HG03159 (cell line): ENCODE measurements around the gene HIC2.
A peak's percentile ranks its signal among the peaks of the same experiment; 100 is the strongest.
"Not testable (repeated sequence)": the region's sequence is repeated elsewhere in the genome, so short reads cannot be mapped to it uniquely, and the experiment has no call there.

Source experiments
- ATAC-seq: cut with Tn5 transposase; IDR thresholded peaks from one replicate; pipeline ENCODE4 v1.9.1; 2021; ENCODE audit warnings: mild to moderate bottlenecking, moderate library complexity; ENCODE audit not compliant: unreplicated experiment

Gene HIC2

GRCh38 chr22:21417227-21417746 lies at the start of gene HIC2:
Gene HIC2, plus strand, starts transcription at chr22:21417371. Its CDS starts 25,461 bp downstream, at chr22:21442832.
- ATAC-seq = peak; percentile 73

GRCh38 chr22:21368603-21369310 lies 48.4 kb upstream of the HIC2 start:
- ATAC-seq = not testable (repeated sequence)

- ATAC-seq = not testable (repeated sequence)
These were observed 41.3 kb upstream of the HIC2 start for GRCh38 chr22:21375880-21376279.

GRCh38 chr22:21383701-21384467 lies 33.3 kb upstream of the HIC2 start, which contains the start of gene RIMBP3B:
Gene RIMBP3B, plus strand, starts transcription at chr22:21383751. Its CDS starts 108 bp downstream, at chr22:21383859.
- ATAC-seq = peak; percentile 62

GRCh38 chr22:21384468-21385357 lies 32.5 kb upstream of the HIC2 start:
- peak; percentile 29 for ATAC-seq

- ATAC-seq = not testable (repeated sequence)
These were observed 27.7 kb upstream of the HIC2 start for GRCh38 chr22:21389480-21389879.

- not testable (repeated sequence) for ATAC-seq
These were observed 27.2 kb upstream of the HIC2 start for GRCh38 chr22:21390013-21390412.

- ATAC-seq = not testable (repeated sequence)
These were observed 22.6 kb upstream of the HIC2 start for GRCh38 chr22:21394613-21395012.

- ATAC-seq = not testable (repeated sequence)
These were observed 15.8 kb upstream of the HIC2 start for GRCh38 chr22:21401197-21401969.

GRCh38 chr22:21402763-21403314 lies 14.3 kb upstream of the HIC2 start:
- ATAC-seq = not testable (repeated sequence)

- not testable (repeated sequence) for ATAC-seq
These were observed 10.0 kb upstream of the HIC2 start for GRCh38 chr22:21407139-21407538.

GRCh38 chr22:21407792-21408191 lies 9.4 kb upstream of the HIC2 start:
- ATAC-seq = not testable (repeated sequence)

GRCh38 chr22:21416375-21416774 lies 796 bp upstream of the HIC2 start:
- ATAC-seq = not testable (repeated sequence)

- peak; percentile 35 for ATAC-seq
These were observed 682 bp downstream of the HIC2 start for GRCh38 chr22:21417853-21418252.

GRCh38 chr22:21418974-21419638 lies 1.9 kb downstream of the HIC2 start:
- not testable (repeated sequence) for ATAC-seq

GRCh38 chr22:21420180-21420763 lies 3.1 kb downstream of the HIC2 start:
- not testable (repeated sequence) for ATAC-seq

GRCh38 chr22:21424084-21424709 lies 7.0 kb downstream of the HIC2 start:
- not testable (repeated sequence) for ATAC-seq
